Stimulated activated CD4-positive, alpha-beta T cell treated with anti-CD3 and anti-CD28 coated beads, Interleukin-2, amount 100 ng/mL, for 24 hours (primary cell): ENCODE data around the gene CLCNKB.
A peak's percentile ranks its signal among the peaks of the same experiment; 100 is the strongest.
"Not testable (repeated sequence)": the region's sequence is repeated elsewhere in the genome, so short reads cannot be mapped to it uniquely, and the experiment has no call there.

ENCODE experiments used
- DNase-seq, 2 donors: peaks; one replicate each; pipeline ENCODE4 v3.0.0-alpha.2; 2020

The CLCNKB gene

GRCh38 chr1:16015960-16016901 lies 27.4 kb upstream of the CLCNKB start:
- no peak for DNase-seq

GRCh38 chr1:16017076-16017460 lies 26.5 kb upstream of the CLCNKB start:
- no peak for DNase-seq

DNA sequence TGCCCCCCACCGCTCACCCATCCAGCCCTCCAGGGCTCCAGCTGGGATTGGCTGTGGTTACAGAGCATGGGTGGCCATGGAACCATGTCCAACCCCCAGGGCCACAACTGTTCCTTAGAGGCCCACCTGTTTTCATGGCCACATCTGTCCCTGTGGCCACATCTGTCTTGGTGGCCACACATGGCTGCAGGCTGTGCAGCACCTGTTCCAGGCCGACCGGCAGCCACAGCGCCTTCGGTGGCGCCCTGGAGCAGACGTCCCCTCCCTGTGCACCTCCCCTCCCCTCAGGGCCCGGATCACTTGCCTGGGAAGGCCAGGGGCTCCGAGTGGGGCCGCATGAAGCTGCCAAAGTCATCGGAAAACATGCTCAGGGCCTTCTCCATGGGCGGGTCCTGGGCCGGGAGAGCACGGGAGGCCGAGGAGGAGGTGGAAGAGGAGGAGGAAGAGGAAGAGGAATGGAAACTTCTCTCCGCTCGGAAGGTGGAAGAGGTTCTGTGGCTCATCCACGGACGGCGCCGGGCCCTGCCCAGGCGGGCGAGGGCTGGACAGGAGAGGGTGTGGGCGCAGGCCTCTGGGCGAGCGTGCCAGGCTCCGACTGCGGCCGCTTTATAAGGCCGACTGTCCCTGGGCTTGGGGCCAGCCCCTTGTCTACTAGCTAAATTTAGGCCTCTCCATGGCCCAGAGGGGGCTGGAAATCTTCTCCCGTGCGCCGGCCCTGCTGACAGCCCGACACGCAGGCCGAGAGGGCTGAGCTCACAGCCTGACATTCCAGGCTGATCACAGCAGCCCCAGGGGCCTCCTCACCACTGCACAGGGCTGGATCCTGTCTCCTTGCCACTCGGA lies 25.9 kb upstream of the CLCNKB start, which contains the start of gene HSPB7:
Gene HSPB7 (minus strand): TSS at position 583 of the 843 bp plus-strand sequence. CDS start 80 bp downstream, at position 503.
- no peak for DNase-seq

DNA sequence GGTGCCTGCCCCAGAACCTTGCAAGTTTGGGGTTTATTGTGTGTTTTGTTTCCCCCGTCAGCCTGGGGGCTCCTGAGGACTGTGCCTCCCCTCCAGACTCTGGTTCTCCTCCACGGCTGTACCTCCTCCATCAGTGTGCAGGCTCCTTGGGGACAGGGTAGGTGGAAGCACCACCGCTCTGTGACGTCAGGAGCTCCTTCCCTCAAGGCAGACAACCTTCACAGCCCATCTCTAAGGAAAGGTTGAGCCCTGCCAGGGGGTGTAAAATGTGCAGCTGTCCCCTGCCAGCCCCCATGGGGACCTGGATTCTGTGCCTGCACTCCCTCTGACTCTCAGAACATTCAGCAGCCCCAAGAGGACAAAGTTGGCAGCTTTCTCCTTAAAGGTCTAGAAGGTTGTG lies 25.3 kb upstream of the CLCNKB start:
- no peak for DNase-seq

GRCh38 chr1:16018749-16019643 lies 24.6 kb upstream of the CLCNKB start:
- DNase-seq = no peak

- no peak for DNase-seq
These were observed 23.8 kb upstream of the CLCNKB start for GRCh38 chr1:16019644-16020277.

DNA sequence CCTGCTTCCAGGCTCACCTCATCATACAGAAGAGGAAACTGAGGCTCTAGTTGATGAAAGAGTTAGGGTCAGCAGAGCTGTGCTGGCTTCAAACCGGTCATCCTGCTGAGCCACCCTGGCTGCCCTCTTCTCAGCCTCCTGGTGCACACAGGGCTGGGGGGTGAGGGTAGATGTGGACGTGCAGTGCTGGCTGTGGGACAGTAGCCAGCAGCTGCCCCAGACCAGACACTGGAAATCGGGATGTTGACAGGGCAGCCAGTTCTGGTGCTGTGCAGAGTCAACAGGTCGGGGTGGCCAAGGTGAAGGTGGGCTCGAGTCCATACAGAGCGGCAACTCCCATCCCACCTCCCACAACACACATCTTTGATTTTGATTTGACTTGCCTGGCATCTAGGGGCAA lies 23.3 kb upstream of the CLCNKB start:
- no peak for DNase-seq

DNA sequence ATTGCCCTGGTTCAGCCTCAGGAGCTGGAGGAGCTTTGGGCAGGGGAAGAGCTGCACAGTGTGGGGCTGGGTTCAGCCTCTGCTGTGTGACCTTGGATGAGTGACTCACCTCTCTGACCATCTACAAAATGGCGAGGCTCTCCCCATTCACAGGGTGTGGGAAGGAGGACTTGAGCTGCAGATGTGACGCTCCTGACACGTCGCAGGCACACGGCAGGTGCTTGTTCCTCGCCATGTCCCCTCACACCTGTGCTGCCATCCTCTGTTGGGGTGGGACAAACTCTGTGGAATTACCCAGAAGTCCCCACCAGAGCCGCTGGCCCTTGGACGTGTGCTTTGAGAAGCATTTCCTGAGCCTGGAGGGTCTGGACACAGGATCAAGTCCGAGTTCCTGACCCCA lies 22.7 kb upstream of the CLCNKB start:
- not testable (repeated sequence) for DNase-seq

GRCh38 chr1:16021681-16022080 lies 21.9 kb upstream of the CLCNKB start, which contains the start of gene CLCNKA:
TSS of gene CLCNKA (plus strand) at chr1:16022036. CDS start at chr1:16022620, 584 bp downstream.
- no peak for DNase-seq

DNA sequence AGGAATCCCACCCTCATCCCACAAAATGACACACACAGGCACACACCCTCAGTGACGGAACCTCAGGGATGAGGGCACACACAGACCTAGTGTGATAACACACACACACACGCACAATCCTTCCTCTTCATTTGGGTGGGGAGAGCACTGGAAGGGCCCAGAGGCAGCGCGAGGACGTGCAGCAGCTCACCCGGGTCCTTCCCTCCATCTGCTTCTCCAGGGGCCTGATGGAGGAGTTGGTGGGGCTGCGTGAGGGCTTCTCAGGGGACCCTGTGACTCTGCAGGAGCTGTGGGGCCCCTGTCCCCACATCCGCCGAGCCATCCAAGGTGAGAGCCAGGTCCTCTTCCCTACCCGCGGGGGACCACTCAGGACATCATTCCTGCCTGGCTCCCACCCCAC lies 21.2 kb upstream of the CLCNKB start:
- no peak for DNase-seq

DNA sequence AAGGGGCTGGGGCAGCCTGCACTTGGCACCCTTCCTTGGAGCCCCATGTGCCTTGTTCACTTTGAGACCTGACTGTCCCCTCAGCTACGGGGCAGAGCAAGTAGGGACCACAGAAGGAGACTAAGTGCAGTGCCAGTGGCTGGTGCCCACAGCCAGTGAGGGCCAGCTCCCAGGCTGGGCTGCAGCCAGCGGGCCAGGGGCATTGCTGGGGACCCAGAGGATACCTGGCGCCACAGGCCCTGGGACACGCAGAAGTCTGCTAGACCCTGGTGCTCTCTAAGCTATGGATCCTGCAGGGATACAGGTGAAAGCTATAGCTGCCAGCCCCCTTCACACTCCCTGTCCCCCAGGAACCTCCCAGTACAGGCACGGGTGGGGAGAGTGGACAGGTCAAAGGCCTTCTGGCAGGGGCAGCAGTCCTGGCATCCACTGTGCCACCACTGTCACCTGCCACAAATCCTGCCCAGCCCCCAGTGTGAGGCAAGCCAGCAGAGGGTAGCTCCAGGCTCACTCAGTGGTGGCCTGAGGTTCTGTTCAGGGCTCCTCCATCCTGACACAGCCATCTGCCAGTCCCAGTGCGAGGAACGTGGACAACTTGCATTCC lies 20.4 kb upstream of the CLCNKB start:
- no peak for DNase-seq

- DNase-seq = not testable (repeated sequence)
These were observed 17.3 kb upstream of the CLCNKB start for GRCh38 chr1:16026302-16026701.

GRCh38 chr1:16026723-16027484 lies 16.7 kb upstream of the CLCNKB start:
- DNase-seq = peak; percentile 46 to 48

GRCh38 chr1:16028237-16029002 lies 15.2 kb upstream of the CLCNKB start:
- no peak for DNase-seq

DNA sequence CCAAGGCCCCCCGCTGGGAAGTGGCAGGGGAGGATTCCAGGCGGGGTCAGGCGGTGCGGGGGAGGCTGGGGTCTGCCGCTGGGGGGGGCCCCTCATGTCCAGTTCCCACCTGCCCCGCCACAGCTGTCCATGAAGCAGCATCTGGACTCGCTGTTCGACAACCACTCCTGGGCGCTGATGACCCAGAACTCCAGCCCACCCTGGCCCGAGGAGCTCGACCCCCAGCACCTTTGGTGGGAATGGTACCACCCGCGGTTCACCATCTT lies 14.6 kb upstream of the CLCNKB start:
- not testable (repeated sequence) for DNase-seq

DNA sequence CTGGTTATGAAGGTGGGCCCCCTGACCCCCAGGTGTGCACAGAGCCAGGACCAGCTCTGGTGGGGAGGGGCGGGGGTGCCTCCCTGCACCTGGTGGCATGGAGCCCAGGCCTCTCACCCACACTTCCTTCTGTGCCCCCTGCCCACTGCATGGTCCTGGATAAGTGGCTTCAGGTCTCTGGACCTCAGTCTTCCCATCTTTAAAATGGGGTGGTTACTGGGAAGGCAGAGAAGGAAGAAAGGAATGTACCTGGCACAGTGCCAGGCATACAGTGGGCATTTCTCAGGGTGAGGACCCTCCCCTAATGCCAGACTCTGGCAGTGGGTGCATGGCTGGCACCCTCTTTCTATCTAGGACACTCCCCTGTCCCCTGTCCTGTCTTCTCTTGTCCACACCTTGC lies 14.3 kb upstream of the CLCNKB start:
- DNase-seq = no peak

- DNase-seq = no peak
These were observed 12.0 kb upstream of the CLCNKB start for GRCh38 chr1:16031551-16031950.

- peak; percentile 63 to 70 for DNase-seq
These were observed 11.0 kb upstream of the CLCNKB start for GRCh38 chr1:16032388-16033102.

GRCh38 chr1:16033103-16033632 lies 10.4 kb upstream of the CLCNKB start:
- not testable (repeated sequence) for DNase-seq
